Measurements from ENCODE around the gene OSBP2. TPM values are rescaled to one million over a fixed set of nuclear protein-coding genes. Genes with fewer than 3 reads are reported as not detected.

OSBP2 gene
- total RNA-seq, 1 donor from 2014 or later: 0.58 TPM

- Histone ChIP-seq H3K4me2 (no peak overlapping the region), H3K9ac (no peak overlapping the region), H3K4me1 (no peaks in the 10 kb centered on the region), H3K27me3 (no peaks in the 10 kb centered on the region), H3K4me3 (no peak overlapping the region), H3K9me3 (ENCODE audit: low read depth) (no peaks in the 10 kb centered on the region), H4K20me1 (ENCODE audit: low read depth) (no peaks in the 10 kb centered on the region), H3K36me3 (no peaks in the 10 kb centered on the region), H3K79me2 (ENCODE audit: low read depth) (no peaks in the 10 kb centered on the region), H3K27ac (no peak overlapping the region), H3F3A (ENCODE audit: low read depth) (no peaks in the 10 kb centered on the region), H2AFZ (replicated peaks) (no peak overlapping the region)
- Mint-ChIP-seq H3K4me3 (no peak overlapping the region), H3K27ac (no peak overlapping the region), H3K4me1 (peaks cover 22% of the 10 kb centered on the region), H3K27me3 (ENCODE audit: insufficient read depth, low read depth) (peaks cover 6% of the 10 kb centered on the region), H3K36me3 (no peaks in the 10 kb centered on the region), H3K9me3 (no peaks in the 10 kb centered on the region)
- no peak for DNase-seq (ENCODE audit: low spot score)
- TF ChIP-seq, protein P1, sequence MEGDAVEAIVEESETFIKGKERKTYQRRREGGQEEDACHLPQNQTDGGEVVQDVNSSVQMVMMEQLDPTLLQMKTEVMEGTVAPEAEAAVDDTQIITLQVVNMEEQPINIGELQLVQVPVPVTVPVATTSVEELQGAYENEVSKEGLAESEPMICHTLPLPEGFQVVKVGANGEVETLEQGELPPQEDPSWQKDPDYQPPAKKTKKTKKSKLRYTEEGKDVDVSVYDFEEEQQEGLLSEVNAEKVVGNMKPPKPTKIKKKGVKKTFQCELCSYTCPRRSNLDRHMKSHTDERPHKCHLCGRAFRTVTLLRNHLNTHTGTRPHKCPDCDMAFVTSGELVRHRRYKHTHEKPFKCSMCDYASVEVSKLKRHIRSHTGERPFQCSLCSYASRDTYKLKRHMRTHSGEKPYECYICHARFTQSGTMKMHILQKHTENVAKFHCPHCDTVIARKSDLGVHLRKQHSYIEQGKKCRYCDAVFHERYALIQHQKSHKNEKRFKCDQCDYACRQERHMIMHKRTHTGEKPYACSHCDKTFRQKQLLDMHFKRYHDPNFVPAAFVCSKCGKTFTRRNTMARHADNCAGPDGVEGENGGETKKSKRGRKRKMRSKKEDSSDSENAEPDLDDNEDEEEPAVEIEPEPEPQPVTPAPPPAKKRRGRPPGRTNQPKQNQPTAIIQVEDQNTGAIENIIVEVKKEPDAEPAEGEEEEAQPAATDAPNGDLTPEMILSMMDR (IDR thresholded peaks at IDR 0.05): no peak
- TF ChIP-seq EZH2phosphoT487 (IDR thresholded peaks at IDR 0.05): no peak
- no peak for TF ChIP-seq EZH2 (IDR thresholded peaks at IDR 0.05)
These were observed 180.0 kb downstream of the OSBP2 start for GRCh38 chr22:30874431-30875370.

- no peaks in the 10 kb centered on the region for H3K36me3 Mint-ChIP-seq
- Histone ChIP-seq H3K36me3 (no peaks in the 10 kb centered on the region), H2AFZ (replicated peaks) (no peak overlapping the region), H4K20me1 (ENCODE audit: low read depth) (no peaks in the 10 kb centered on the region), H3K9ac (no peak overlapping the region), H3K4me2 (no peak overlapping the region), H3K79me2 (ENCODE audit: low read depth) (no peaks in the 10 kb centered on the region), H3K4me3 (no peak overlapping the region), H3K4me1 (peaks cover 1% of the 10 kb centered on the region), H3K9me3 (ENCODE audit: low read depth) (no peaks in the 10 kb centered on the region), H3K27ac (no peak overlapping the region), H3K27me3 (no peaks in the 10 kb centered on the region), H3F3A (ENCODE audit: low read depth) (no peaks in the 10 kb centered on the region)
- peaks cover 6% of the 10 kb centered on the region for H3K27me3 Mint-ChIP-seq (ENCODE audit: insufficient read depth, low read depth)
- no peak overlapping the region for H3K27ac Mint-ChIP-seq
- TF ChIP-seq EZH2 (IDR thresholded peaks at IDR 0.05) (no peak), EZH2phosphoT487 (IDR thresholded peaks at IDR 0.05) (no peak)
- TF ChIP-seq, protein P1 (IDR thresholded peaks at IDR 0.05): no peak
- H3K4me1 Mint-ChIP-seq: peaks cover 22% of the 10 kb centered on the region
- H3K9me3 Mint-ChIP-seq: no peaks in the 10 kb centered on the region
- H3K4me3 Mint-ChIP-seq: no peak overlapping the region
- no peak for DNase-seq (ENCODE audit: low spot score)
These were observed 181.0 kb downstream of the OSBP2 start for GRCh38 chr22:30875481-30876215.

- TF ChIP-seq, protein P1 (IDR thresholded peaks at IDR 0.05): no peak
- TF ChIP-seq EZH2phosphoT487 (IDR thresholded peaks at IDR 0.05) (no peak), EZH2 (IDR thresholded peaks at IDR 0.05) (no peak)
- H2AFZ ChIP-seq (replicated peaks): no peak overlapping the region
- Mint-ChIP-seq H3K9me3 (no peaks in the 10 kb centered on the region), H3K4me1 (peaks cover 22% of the 10 kb centered on the region), H3K36me3 (no peaks in the 10 kb centered on the region), H3K27me3 (ENCODE audit: insufficient read depth, low read depth) (peaks cover 6% of the 10 kb centered on the region), H3K4me3 (no peak overlapping the region), H3K27ac (no peak overlapping the region)
- H3K36me3 ChIP-seq: no peaks in the 10 kb centered on the region
- H3K4me2 ChIP-seq: no peak overlapping the region
- no peaks in the 10 kb centered on the region for H3K27me3 ChIP-seq
- H3K4me1 ChIP-seq: peaks cover 8% of the 10 kb centered on the region
- no peaks in the 10 kb centered on the region for H3K79me2 ChIP-seq (ENCODE audit: low read depth)
- H3K9ac ChIP-seq: no peak overlapping the region
- H3K27ac ChIP-seq: no peak overlapping the region
- H3K9me3 ChIP-seq (ENCODE audit: low read depth): no peaks in the 10 kb centered on the region
- H3K4me3 ChIP-seq: no peak overlapping the region
- no peak for DNase-seq (ENCODE audit: low spot score)
- no peaks in the 10 kb centered on the region for H3F3A ChIP-seq (ENCODE audit: low read depth)
- no peaks in the 10 kb centered on the region for H4K20me1 ChIP-seq (ENCODE audit: low read depth)
These were observed 181.6 kb downstream of the OSBP2 start for GRCh38 chr22:30876221-30876751.

Measured in neural progenitor cell (in vitro differentiated cells).